Bone marrow (tissue), 2 donors: ENCODE measurements around the gene KCNMA1.

Experiments used
- DNase-seq, 2 donors: peaks; one replicate each; lab custom pipeline; 2025; lab: John Stamatoyannopoulos, UW

KCNMA1 gene

GRCh38 chr10:76981251-76981650 lies 656.4 kb downstream of the KCNMA1 start:
- DNase-seq, result no peak

GRCh38 chr10:76977901-76978300 lies 659.7 kb downstream of the KCNMA1 start:
- no peak for DNase-seq

- DNase-seq, result no peak
These were observed 660.6 kb downstream of the KCNMA1 start for GRCh38 chr10:76977046-76977445.

- DNase-seq, result no peak
These were observed 661.5 kb downstream of the KCNMA1 start for GRCh38 chr10:76976142-76976541.

GRCh38 chr10:76975126-76975525 lies 662.5 kb downstream of the KCNMA1 start:
- no peak for DNase-seq

GRCh38 chr10:76974017-76974691 lies 663.5 kb downstream of the KCNMA1 start:
- no peak for DNase-seq

- DNase-seq, result no peak
These were observed 664.3 kb downstream of the KCNMA1 start for GRCh38 chr10:76973091-76974016.

GRCh38 chr10:76972541-76972940 lies 665.1 kb downstream of the KCNMA1 start:
- DNase-seq, result no peak

GRCh38 chr10:76971547-76972170 lies 665.9 kb downstream of the KCNMA1 start:
- DNase-seq, result no peak

- no peak for DNase-seq
These were observed 666.7 kb downstream of the KCNMA1 start for GRCh38 chr10:76970711-76971519.

GRCh38 chr10:76969366-76969948 lies 668.2 kb downstream of the KCNMA1 start:
- DNase-seq, result no peak

- no peak for DNase-seq
These were observed 669.1 kb downstream of the KCNMA1 start for GRCh38 chr10:76968483-76968882.

GRCh38 chr10:76962851-76963250 lies 674.8 kb downstream of the KCNMA1 start:
- DNase-seq, result no peak

- no peak for DNase-seq
These were observed 675.8 kb downstream of the KCNMA1 start for GRCh38 chr10:76961841-76962240.

GRCh38 chr10:76959111-76959510 lies 678.5 kb downstream of the KCNMA1 start:
- no peak for DNase-seq

GRCh38 chr10:76954838-76955237 lies 682.8 kb downstream of the KCNMA1 start:
- DNase-seq, result no peak

- no peak for DNase-seq
These were observed 687.3 kb downstream of the KCNMA1 start for GRCh38 chr10:76950354-76950753.

GRCh38 chr10:76946270-76946669 lies 691.3 kb downstream of the KCNMA1 start:
- no peak for DNase-seq

GRCh38 chr10:76945166-76945565 lies 692.4 kb downstream of the KCNMA1 start:
- no peak for DNase-seq

GRCh38 chr10:76944640-76945039 lies 693.0 kb downstream of the KCNMA1 start:
- DNase-seq, result no peak

GRCh38 chr10:76942628-76943416 lies 694.8 kb downstream of the KCNMA1 start:
- no peak for DNase-seq
